AG10803 (cell line): ENCODE measurements around the gene SCARB1.

Experiments used
- DNase-seq: peaks from one replicate; pipeline ENCODE4 v3.0.0; 2010; ENCODE audit warnings: low read depth
- H3K4me3 ChIP-seq: 2 replicates; pipeline ENCODE4 v1.5.1; 2011; ENCODE audit warnings: mild to moderate bottlenecking, low read length, control low read depth
- CTCF ChIP-seq: conservative IDR thresholded peaks from 2 replicates; pipeline ENCODE4 v1.5.1; 2011; ENCODE audit warnings: mild to moderate bottlenecking, low read length, control low read depth, inconsistent platforms

The SCARB1 gene

DNA sequence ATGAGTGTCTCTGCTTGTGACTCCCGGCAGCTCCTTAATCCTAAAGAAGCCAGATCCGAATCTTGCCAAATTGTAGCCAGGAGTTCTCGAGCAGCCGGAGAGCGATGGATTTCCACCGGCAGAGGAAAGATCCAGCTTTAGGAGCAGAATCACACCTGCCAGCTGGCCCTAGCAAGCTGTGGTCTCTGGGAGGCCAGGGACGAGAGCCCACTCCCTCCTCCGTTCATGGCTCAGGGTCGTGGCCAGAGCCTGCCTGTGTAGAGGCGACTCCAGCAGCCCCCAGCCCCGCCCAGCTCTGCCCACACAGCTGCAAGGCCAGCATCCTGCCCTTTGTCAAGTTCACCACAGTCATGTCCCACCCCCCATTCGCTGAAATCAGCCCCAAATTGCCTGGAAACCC is 121.0 kb downstream of the SCARB1 start:
- DNase-seq = no peak
- TF ChIP-seq CTCF = no peak
- H3K4me3 ChIP-seq = no peak overlapping the region

- TF ChIP-seq CTCF = no peak
- H3K4me3 ChIP-seq = no peak overlapping the region
- DNase-seq = no peak
Measured at GRCh38 chr12:124742111-124742510, 121.6 kb downstream of the SCARB1 start.

DNA sequence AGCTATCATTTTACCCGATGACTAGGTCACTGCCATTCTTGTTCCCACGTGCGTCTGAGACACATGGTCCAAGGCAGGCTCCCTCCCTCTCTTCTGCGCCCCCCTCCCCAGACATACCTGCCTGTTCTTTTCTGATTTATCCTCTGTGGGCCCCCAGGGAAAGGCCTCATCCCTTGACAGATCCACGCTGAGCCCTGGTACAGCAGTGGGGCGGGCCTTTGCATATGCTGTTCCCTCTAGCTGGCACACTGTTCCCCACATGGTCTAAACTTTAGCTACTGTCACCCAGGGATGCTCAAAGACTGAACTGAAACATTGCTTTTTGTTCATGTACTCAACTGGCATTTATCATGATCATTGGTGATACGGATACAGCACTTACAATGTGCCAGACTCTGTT is 122.5 kb downstream of the SCARB1 start:
- H3K4me3 ChIP-seq = no peak overlapping the region
- no peak for DNase-seq
- no peak for TF ChIP-seq CTCF

DNA sequence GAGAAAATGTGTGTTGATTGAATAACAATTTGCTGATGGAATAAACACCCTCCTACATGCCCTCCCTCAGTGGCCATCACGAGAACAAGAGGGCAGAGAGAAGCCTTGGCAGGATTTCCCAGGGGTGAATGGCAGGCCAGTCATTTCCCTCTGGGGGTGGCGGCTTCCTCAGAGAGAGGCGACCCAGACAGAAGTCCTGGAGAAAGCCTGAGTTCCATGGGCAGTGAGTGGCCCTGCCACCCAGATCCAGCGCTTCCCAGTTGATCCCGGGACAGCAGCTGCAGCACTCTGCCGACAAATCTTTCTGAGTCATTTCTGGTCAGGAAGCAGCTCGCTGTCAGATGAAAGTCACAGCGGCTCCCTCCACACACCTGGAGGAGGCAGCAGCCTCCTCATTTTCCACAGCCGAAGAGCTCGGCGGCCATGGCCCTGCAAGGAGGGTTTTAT is 123.0 kb downstream of the SCARB1 start:
- no peak for TF ChIP-seq CTCF
- DNase-seq = no peak

DNA sequence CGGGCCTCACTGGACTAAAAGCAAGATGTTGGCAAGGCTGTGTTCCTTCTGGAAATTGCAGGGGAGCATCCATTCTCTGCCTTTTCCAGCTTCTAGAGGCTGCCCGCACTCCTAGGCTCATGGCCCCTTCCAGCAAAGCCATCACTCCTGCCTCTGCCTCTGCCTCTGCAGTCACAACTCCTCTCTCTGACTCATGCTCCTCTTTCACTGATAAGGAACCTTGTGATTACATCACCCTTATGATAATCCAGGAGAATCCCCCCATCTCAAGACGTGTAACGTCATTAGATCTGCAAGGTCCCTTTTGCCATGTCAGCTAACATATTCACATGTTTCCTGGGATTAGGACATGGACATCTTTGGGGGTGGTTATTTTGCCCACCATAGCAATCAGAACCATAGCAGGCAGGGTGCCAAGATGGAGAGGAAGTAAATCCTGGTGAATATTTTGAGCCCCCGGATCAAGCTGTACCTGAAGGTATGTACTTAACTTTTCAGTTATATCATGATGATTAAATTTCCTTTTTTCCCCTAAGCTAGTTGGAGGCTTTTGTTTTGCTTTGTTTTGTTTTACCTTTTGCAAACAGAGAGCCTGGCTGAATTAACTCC is 123.6 kb downstream of the SCARB1 start:
- TF ChIP-seq CTCF = no peak
- no peak overlapping the region for H3K4me3 ChIP-seq
- DNase-seq = no peak

More for the DNA sequence above, 123.0 kb downstream of the SCARB1 start:
- no peak overlapping the region for H3K4me3 ChIP-seq

- no peak for TF ChIP-seq CTCF
- H3K4me3 ChIP-seq = no peak overlapping the region
- no peak for DNase-seq
Measured at GRCh38 chr12:124738636-124739467, 124.8 kb downstream of the SCARB1 start.
